Measurements from ENCODE around the gene STAT5B. TPM values are rescaled to one million over a fixed set of nuclear protein-coding genes. Genes with fewer than 3 reads are reported as not detected.

Gene STAT5B
- total and polyA plus RNA-seq, 9 of the 15 experiments (the other 6 are each of a cell fraction or from before 2014, with no cell fraction given) = 20.8 to 176 (median 92.4) TPM

DNA sequence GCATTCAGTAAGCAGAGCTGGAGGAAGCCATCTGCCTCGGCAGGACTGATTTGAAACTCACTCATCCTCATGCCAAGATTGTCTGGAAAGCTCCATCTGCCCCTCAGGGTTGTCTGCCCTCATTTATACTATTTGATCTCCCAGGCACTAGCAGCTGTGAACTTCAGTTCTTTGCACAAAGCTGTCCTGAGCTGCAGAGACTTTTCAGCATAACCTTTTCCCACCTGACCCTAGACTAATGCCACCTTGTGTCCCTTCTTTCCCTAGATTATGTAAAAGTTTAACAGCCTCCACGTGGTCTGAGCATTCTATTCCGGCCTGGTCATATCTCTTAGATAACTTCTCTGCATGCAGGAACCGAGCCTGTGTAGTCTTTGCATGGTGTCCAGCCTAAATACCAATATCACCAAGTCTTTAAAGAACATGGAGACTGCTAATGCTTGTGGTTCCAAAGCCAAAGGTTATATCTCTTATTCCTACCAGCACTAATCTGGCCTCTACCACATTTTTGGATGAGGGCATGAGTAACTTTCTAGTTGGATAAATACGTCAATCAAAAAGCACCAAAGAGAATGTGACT lies 41.2 kb upstream of the STAT5B start (continued):
- TF ChIP-seq, protein P1, sequence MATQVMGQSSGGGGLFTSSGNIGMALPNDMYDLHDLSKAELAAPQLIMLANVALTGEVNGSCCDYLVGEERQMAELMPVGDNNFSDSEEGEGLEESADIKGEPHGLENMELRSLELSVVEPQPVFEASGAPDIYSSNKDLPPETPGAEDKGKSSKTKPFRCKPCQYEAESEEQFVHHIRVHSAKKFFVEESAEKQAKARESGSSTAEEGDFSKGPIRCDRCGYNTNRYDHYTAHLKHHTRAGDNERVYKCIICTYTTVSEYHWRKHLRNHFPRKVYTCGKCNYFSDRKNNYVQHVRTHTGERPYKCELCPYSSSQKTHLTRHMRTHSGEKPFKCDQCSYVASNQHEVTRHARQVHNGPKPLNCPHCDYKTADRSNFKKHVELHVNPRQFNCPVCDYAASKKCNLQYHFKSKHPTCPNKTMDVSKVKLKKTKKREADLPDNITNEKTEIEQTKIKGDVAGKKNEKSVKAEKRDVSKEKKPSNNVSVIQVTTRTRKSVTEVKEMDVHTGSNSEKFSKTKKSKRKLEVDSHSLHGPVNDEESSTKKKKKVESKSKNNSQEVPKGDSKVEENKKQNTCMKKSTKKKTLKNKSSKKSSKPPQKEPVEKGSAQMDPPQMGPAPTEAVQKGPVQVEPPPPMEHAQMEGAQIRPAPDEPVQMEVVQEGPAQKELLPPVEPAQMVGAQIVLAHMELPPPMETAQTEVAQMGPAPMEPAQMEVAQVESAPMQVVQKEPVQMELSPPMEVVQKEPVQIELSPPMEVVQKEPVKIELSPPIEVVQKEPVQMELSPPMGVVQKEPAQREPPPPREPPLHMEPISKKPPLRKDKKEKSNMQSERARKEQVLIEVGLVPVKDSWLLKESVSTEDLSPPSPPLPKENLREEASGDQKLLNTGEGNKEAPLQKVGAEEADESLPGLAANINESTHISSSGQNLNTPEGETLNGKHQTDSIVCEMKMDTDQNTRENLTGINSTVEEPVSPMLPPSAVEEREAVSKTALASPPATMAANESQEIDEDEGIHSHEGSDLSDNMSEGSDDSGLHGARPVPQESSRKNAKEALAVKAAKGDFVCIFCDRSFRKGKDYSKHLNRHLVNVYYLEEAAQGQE (IDR thresholded peaks at IDR 0.05; ENCODE audit: borderline replicate concordance) = no peak
- TF ChIP-seq, protein P1 (CRISPR knock-in tag; IDR thresholded peaks at IDR 0.05; ENCODE audit: low read depth) = no peak
- TF ChIP-seq CXXC5 (CRISPR knock-in tag; IDR thresholded peaks at IDR 0.05) (peak; percentile 59), ZNF830 (CRISPR knock-in tag; IDR thresholded peaks at IDR 0.05) (no peak), ETV6 (IDR thresholded peaks at IDR 0.05; ENCODE audit: borderline replicate concordance in 1 of 2, low read depth in 2 of 2, low read length in 1 of 2) (no peak), ETV6 (CRISPR knock-in tag; IDR thresholded peaks at IDR 0.05; ENCODE audit: borderline replicate concordance) (no peak), BCL6 (CRISPR knock-in tag; IDR thresholded peaks at IDR 0.05) (no peak), SLC30A9 (CRISPR knock-in tag; IDR thresholded peaks at IDR 0.05) (no peak), POLR3G (IDR thresholded peaks at IDR 0.05; ENCODE audit: extremely low read depth, insufficient read length, insufficient replicate concordance) (no peak), HMG20A (CRISPR knock-in tag; conservative IDR thresholded peaks at IDR 0.05) (no peak), SRSF1 (IDR thresholded peaks at IDR 0.05; ENCODE audit: low read depth, low read length) (no peak), SMARCB1 (IDR thresholded peaks at IDR 0.05; ENCODE audit: insufficient read length, low read depth) (no peak), POLR2B (IDR thresholded peaks at IDR 0.05; ENCODE audit: low read depth, partially characterized antibody) (peak; percentile 12), ZFX (CRISPR knock-in tag; IDR thresholded peaks at IDR 0.05) (peak; percentile 37)
- TF ChIP-seq, protein P2, sequence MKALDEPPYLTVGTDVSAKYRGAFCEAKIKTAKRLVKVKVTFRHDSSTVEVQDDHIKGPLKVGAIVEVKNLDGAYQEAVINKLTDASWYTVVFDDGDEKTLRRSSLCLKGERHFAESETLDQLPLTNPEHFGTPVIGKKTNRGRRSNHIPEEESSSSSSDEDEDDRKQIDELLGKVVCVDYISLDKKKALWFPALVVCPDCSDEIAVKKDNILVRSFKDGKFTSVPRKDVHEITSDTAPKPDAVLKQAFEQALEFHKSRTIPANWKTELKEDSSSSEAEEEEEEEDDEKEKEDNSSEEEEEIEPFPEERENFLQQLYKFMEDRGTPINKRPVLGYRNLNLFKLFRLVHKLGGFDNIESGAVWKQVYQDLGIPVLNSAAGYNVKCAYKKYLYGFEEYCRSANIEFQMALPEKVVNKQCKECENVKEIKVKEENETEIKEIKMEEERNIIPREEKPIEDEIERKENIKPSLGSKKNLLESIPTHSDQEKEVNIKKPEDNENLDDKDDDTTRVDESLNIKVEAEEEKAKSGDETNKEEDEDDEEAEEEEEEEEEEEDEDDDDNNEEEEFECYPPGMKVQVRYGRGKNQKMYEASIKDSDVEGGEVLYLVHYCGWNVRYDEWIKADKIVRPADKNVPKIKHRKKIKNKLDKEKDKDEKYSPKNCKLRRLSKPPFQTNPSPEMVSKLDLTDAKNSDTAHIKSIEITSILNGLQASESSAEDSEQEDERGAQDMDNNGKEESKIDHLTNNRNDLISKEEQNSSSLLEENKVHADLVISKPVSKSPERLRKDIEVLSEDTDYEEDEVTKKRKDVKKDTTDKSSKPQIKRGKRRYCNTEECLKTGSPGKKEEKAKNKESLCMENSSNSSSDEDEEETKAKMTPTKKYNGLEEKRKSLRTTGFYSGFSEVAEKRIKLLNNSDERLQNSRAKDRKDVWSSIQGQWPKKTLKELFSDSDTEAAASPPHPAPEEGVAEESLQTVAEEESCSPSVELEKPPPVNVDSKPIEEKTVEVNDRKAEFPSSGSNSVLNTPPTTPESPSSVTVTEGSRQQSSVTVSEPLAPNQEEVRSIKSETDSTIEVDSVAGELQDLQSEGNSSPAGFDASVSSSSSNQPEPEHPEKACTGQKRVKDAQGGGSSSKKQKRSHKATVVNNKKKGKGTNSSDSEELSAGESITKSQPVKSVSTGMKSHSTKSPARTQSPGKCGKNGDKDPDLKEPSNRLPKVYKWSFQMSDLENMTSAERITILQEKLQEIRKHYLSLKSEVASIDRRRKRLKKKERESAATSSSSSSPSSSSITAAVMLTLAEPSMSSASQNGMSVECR (CRISPR knock-in tag; IDR thresholded peaks at IDR 0.05) = no peak
- TF ChIP-seq, protein P3, sequence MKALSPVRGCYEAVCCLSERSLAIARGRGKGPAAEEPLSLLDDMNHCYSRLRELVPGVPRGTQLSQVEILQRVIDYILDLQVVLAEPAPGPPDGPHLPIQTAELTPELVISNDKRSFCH (CRISPR knock-in tag; IDR thresholded peaks at IDR 0.05) = no peak
- TF ChIP-seq, protein P3 (tag; IDR thresholded peaks at IDR 0.05) = no peak

All from K562 (cell line).